G401 (cell line): Measurements from ENCODE around the gene CTNNA3. TPM values are rescaled to one million over a fixed set of nuclear protein-coding genes. Genes with fewer than 3 reads are reported as not detected.

ENCODE experiments used
- DNase-seq: peaks from one replicate; pipeline ENCODE4 v3.0.0-alpha.2; 2015; ENCODE audit warnings: low spot score
- in situ Hi-C: cut with HindIII; loops from 2 replicates; pipeline ENCODE4 v1.10.0; 2016; ENCODE audit warnings: low sequenced_read_pairs, mixed read lengths
- total RNA-seq: library from RNA; depleted of rRNA; stranded (reverse); fragments of >200 nt; shearing (Covaris generic); gene quantifications from 2 replicates; pipeline ENCODE4 v1.2.3, GENCODE V29; 2014

The CTNNA3 gene
- total RNA-seq, 1 experiment from 2014 or later: not detected

- in situ Hi-C loops: no loop called here
- no peak for DNase-seq
These were observed 1091.8 kb downstream of the CTNNA3 start for GRCh38 chr10:66604195-66604594.

GRCh38 chr10:66591865-66592264 lies 1104.1 kb downstream of the CTNNA3 start:
- in situ Hi-C loops: no loop called here

GRCh38 chr10:66587680-66588050 lies 1108.3 kb downstream of the CTNNA3 start:
- DNase-seq: no peak
- in situ Hi-C loops: no loop called here

More at GRCh38 chr10:66591865-66592264, 1104.1 kb downstream of the CTNNA3 start:
- DNase-seq: no peak

GRCh38 chr10:66586897-66587679 lies 1108.9 kb downstream of the CTNNA3 start:
- in situ Hi-C loops: no loop called here
- DNase-seq: no peak

GRCh38 chr10:66586073-66586472 lies 1109.9 kb downstream of the CTNNA3 start:
- in situ Hi-C loops: no loop called here
- no peak for DNase-seq

- in situ Hi-C loops: no loop called here
- DNase-seq: no peak
These were observed 1120.6 kb downstream of the CTNNA3 start for GRCh38 chr10:66575251-66575855.

GRCh38 chr10:66572700-66573099 lies 1123.3 kb downstream of the CTNNA3 start:
- in situ Hi-C loops: no loop called here
- no peak for DNase-seq

GRCh38 chr10:66565999-66566398 lies 1130.0 kb downstream of the CTNNA3 start:
- in situ Hi-C loops: no loop called here
- no peak for DNase-seq

- in situ Hi-C loops: no loop called here
- no peak for DNase-seq
These were observed 1131.7 kb downstream of the CTNNA3 start for GRCh38 chr10:66564287-66564686.

GRCh38 chr10:66555061-66555460 lies 1140.9 kb downstream of the CTNNA3 start:
- in situ Hi-C loops: no loop called here
- no peak for DNase-seq

GRCh38 chr10:66552331-66552730 lies 1143.7 kb downstream of the CTNNA3 start:
- in situ Hi-C loops: no loop called here
- DNase-seq: peak; percentile 64

GRCh38 chr10:66550351-66550750 lies 1145.6 kb downstream of the CTNNA3 start:
- peak; percentile 86 for DNase-seq
- in situ Hi-C loops: no loop called here

GRCh38 chr10:66538908-66539307 lies 1157.1 kb downstream of the CTNNA3 start:
- in situ Hi-C loops: no loop called here
- no peak for DNase-seq

- no peak for DNase-seq
- in situ Hi-C loops: no loop called here
These were observed 1157.6 kb downstream of the CTNNA3 start for GRCh38 chr10:66538371-66538770.

GRCh38 chr10:66537186-66537585 lies 1158.8 kb downstream of the CTNNA3 start:
- no peak for DNase-seq
- in situ Hi-C loops: no loop called here

GRCh38 chr10:66535439-66535838 lies 1160.6 kb downstream of the CTNNA3 start:
- no peak for DNase-seq
- in situ Hi-C loops: no loop called here

- in situ Hi-C loops: no loop called here
- DNase-seq: no peak
These were observed 1161.1 kb downstream of the CTNNA3 start for GRCh38 chr10:66534866-66535265.

GRCh38 chr10:66521506-66521905 lies 1174.5 kb downstream of the CTNNA3 start:
- in situ Hi-C loops: no loop called here
- DNase-seq: no peak

GRCh38 chr10:66519616-66520015 lies 1176.4 kb downstream of the CTNNA3 start:
- no peak for DNase-seq
- in situ Hi-C loops: no loop called here

GRCh38 chr10:66514666-66515065 lies 1181.3 kb downstream of the CTNNA3 start:
- in situ Hi-C loops: no loop called here
- no peak for DNase-seq

GRCh38 chr10:66513504-66513903 lies 1182.5 kb downstream of the CTNNA3 start:
- DNase-seq: no peak
- in situ Hi-C loops: no loop called here
